Effector CD8-positive, alpha-beta T cell (primary cell): Measurements from ENCODE around the gene DMRTA1.
"Not testable (repeated sequence)": the region's sequence is repeated elsewhere in the genome, so short reads cannot be mapped to it uniquely, and the experiment has no call there.

Source experiments
- DNase-seq: peaks from one replicate; lab custom pipeline; 2025; lab: John Stamatoyannopoulos, UW
- total RNA-seq, 4 experiments: gene quantifications; one replicate each; lab custom pipeline; 2026; lab: John Stamatoyannopoulos, UW

DMRTA1 gene, protein sequence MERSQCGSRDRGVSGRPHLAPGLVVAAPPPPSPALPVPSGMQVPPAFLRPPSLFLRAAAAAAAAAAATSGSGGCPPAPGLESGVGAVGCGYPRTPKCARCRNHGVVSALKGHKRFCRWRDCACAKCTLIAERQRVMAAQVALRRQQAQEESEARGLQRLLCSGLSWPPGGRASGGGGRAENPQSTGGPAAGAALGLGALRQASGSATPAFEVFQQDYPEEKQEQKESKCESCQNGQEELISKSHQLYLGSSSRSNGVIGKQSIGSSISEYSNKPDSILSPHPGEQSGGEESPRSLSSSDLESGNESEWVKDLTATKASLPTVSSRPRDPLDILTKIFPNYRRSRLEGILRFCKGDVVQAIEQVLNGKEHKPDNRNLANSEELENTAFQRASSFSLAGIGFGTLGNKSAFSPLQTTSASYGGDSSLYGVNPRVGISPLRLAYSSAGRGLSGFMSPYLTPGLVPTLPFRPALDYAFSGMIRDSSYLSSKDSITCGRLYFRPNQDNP
- total RNA-seq = 0 to 0.09 (median 0) reads per million in 4 experiments

DNA sequence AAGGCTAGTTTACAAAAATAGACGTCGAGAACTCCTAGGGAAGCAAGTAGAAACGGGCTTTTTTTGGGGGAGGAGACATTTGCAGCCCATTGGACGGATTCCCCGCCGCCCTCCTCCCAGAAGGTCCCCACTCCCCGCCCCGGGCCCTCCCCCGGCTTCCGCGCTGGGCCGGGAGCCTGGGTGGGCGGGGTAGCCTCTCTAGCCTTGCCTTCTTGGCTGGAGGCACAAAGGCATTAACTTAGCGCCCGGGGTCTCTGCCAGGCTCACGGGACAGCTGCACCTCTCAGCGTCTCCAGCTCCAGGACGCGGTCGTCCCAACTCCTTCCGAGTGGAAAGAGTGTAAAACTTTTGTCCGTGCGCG lies at the start of gene DMRTA1:
Gene DMRTA1 (plus strand): TSS at position 236 of the 361 bp plus-strand sequence. CDS start 242 bp downstream, outside the sequence.
- no peak for DNase-seq

DNA sequence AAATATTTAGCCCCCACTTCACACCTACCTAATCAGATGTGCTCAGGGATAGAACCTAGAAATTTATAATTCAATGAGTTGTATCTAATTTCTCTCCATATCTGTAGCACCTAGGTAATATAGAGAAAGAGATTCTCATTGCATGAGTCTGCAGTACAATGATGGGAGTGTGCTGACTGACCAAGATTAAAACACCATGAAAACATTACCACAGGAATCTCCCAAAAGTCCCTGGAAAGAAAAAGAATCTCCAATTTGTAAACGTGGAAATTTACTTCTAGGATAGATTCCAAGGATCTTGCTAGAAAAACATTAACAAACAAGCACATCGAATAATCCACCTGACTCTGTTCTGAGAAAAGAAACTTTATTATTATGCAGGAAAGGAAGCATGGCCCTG lies 45.0 kb upstream of the DMRTA1 start:
- no peak for DNase-seq

DNA sequence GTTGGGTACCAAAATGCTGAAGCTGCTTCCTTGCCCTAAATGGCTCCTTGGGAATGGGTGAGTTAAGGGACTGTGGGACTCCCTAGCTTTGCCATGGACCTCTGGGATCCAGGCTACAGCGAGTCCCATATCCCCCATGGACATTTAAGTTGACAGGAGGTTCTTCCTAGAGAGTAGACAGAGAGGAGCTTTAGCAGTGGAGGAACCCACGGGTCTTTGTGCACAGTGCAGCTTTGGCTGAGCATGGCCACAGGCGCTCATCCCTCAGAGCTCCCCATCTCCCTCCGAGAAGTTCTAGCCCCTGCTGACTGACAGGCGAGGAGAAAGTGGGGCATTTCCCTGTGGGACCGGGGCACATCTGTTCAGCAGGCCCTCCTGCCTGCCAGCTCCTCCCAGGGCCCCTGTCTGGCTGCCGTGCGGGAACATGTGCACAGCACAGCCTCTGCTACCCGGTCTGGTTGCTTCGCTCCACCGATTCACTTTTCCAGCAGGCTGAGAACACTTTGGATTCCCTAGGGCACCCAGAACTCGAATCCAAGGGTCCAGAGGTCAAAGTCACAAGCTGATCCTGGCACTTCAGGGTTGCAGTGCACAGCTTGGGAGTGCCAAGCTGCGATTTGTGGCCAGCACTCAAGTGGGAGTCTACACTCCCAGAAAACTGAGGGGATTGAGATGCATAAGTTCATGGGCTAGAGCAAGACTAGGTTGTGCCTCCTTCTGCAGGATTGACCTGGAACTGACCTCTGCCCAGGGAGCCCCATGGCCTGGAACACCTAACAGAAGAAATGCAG lies 40.6 kb upstream of the DMRTA1 start:
- no peak for DNase-seq

DNA sequence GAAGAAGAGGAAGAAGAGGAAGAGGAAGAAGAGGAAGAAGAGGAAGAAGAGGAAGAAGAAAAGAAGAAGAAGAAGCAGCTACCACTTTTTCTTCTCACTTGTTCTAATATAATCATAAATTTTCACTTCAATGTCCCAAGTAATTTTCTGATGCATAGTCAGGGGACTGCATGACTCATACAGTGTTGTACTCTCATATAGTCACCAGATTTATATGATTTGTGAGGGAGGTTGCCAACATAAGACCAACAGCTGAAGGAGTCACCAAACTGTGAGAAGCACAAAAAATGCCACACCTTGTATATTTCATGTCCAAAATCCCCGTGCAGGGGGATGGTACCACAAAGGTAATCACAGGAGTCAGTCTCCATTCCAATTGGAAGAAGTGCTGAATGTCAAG lies 32.7 kb upstream of the DMRTA1 start:
- no peak for DNase-seq

DNA sequence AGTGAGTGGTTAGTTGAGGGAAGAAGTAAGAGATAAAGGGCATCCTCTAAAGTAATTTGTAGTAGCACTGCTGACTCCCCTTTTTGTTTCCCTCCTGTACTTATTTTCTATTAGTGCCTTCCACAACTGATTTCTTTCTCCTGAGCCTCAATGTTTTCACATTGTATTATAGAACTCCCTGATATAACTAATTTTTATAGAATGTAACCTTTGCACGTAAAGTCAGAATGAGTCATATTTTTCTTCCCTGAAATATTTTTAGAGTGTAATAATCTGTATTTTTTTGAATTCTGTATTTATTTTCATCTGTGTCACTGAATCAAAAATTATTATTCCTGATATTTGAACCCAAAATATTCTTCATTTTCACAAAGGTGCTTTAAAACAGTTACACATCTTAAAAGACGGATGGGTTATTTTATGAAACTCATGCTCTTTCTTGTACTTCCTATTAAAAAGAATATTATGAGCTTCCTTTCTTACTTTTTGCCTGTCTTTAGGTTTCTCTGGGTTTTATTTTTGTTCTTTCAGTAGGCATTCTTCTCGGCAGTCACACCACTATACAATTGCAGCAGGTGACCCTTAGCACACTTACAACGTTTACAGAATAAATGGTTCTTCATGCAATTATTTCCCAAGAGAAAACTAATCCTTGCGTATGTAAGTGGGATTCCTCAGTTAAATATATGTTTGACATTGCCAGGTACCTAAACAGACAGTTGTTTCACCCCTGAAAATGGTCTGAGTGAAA lies 30.5 kb upstream of the DMRTA1 start:
- DNase-seq = no peak

DNA sequence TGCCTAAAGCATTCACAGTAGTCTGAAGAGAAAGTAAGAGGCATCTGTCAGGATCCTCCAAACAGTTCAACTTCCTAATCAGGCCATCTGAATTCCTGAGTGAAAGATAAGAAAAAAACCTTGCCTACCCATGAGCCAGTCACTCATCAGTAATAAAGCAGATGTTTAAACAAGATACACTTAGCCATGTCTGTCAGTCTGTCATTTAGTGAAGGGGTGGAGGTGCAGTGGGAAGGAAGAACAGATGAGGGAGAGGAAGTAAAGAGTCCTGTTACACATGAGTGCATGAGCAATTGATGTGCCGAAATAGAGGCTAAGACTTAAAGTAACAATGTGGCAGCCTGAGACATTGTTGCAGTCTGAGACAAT lies 29.9 kb upstream of the DMRTA1 start:
- no peak for DNase-seq

DNA sequence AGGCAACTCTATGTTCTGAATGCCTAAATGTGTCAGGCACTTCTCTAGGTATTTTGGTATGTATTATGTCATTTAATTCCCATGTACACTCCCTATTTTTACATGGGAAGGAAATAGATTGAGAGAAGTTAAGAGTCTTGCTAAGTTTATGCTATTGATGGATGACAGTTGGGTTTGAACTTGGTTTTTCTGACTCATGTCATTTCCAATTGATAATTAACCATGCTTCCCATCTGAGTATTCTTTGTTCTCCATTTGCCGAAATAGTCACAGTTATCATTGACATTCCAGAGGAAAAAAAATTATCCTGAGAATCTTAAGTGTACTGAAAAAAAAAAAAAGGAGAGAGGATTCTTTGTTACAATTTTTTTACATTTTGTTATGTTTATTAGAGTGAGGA lies 23.1 kb upstream of the DMRTA1 start:
- no peak for DNase-seq

DNA sequence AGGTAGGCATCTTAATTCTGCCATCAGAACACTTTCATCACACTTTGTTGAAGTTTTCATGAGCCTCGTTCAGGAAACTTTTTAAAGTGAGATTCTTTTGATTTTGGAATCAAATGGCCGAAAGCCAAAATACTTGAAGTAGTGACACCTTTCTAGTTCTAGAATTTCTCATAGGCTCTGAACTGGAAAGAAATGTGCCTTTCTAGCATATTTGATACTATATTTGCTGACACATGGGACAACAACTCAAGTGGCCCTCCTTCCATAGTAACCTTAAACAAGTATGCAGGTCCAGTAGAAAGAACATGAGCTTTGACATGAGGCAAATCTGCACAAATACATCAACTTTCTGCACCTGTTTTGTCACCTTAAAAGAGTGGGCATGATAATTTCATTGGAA lies 22.0 kb upstream of the DMRTA1 start:
- DNase-seq = no peak

DNA sequence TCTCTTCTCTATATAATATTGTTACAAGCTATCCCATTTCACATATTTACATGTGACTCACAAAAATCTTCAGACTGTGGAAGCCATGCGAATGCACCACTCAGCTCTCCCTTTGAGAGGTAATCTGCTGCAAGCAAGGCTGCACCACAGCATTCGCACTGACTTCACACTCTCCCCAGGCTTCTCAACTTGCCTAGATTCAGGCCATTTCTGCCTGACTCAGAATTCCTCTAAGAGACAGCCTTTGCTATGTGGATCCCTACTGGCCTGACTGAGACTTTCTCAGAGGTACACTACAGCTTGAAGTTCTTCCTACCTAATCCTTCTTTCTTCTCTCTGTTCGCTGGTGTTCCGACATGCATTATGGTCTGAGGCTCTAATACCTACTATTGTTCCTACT lies 21.1 kb upstream of the DMRTA1 start:
- no peak for DNase-seq

DNA sequence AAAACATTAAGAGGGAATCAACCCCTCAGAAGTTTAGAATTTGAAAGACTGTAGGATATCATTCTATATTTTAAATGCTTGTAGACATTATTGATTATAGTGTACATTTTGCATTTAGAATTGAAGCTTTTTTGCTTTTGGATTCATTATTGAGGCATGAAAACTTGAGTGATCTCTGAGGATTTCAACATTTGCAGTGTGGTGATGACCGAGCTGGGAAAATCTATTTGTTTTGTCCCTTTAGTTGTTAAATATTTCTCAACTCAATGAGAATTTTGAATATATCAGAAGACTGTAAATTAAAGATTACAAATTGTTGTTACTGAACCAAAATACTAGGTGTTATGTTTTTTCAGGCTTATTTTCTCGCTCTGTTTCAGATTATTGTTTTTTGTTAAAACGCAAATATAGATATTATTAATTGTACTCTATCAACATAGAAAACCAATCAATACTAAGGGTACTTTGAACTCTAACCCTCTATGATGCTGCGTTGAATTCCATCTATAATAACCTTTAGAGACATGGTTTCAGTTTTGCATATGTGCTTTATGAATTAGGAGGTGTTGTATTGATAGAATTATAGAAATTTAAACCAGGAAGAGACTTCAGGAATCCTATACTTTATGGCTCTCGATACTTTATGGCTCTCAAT lies 19.3 kb upstream of the DMRTA1 start:
- DNase-seq = no peak

DNA sequence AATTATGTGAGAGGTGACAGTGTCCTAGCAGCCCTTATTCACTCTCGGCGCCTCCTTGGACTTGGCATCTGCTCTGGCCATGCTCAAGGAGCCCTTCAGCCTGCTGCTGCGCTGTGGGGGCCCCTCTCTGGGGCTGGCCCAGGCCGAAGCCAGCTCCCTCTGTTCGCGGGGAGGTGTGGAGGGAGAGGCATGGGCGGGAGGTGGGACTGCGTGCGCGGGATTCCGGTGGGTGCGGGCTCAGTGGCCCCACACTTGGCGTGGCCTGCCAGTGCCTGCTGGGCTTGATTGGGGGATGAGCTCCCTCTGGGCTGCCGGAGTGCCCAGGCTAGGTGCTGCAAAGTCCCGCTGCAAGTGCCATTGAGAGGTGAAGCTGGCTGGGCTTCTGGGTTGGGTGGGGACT lies 12.9 kb upstream of the DMRTA1 start:
- DNase-seq = no peak

DNA sequence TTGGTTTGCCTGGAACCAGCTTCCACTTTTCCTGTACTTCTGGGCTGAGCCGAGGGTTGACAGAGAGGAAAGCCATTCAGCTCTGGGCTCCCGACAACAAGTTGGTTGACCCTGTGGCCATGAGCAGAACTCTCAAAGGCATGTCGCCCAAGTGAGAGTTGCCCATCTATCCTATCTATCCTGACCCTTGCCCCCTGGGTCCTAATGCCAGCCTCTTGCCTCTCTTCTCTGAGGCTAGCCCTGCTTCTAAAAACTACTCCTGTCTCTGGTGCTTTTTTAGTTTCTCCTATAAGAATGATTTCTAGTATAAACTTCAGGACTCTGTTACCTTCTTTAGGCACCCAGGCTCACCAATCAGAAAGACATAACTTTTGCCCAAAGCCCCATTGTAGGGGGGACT lies 11.4 kb upstream of the DMRTA1 start:
- not testable (repeated sequence) for DNase-seq

DNA sequence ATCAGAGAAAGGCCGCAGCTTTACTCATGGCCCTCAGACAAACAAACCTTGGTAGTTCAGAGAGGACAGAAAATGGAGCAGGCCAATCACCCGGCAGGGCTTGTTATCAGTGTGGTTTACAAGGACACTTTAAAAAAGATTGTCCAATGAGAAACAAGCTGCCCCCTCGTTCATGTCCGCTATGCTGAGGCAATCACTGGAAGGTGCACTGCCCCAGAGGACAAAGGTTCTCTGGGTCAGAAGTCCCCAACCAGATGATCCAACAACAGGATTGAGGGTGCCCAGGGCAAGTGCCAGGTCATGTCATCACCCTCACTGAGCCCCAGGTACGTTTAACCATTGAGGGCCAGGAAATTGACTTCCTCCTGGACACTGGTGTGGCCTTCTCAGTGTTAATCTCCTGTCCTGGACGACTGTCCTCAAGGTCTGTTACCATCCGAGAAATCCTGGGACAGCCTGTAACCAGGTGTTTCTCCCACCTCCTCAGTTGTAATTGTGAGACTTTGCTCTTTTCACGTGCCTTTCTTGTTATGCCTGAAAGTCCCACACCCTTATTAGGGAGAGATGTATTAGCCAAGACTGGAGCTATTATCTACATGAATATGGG lies 9.1 kb upstream of the DMRTA1 start:
- DNase-seq = not testable (repeated sequence)

DNA sequence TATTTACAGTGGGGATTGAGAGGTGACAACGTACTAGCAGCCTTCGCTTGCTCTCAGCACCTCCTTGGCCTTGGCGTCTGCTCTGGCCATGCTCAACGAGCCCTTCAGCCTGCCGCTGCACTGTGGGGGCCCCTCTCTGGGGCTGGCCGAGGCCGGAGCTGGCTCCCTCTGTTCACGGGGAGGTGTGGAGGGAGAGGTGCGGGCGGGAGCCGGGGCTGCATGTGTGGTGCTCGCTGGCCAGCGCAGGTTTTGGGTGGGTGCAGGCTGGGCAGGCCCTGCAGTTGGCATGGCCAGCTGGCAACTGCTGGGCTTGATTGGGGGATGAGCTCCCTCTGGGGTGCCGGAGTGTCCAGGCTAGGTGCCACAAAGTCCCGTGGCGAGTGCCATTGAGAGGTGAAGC lies 5.8 kb upstream of the DMRTA1 start:
- DNase-seq = no peak

DNA sequence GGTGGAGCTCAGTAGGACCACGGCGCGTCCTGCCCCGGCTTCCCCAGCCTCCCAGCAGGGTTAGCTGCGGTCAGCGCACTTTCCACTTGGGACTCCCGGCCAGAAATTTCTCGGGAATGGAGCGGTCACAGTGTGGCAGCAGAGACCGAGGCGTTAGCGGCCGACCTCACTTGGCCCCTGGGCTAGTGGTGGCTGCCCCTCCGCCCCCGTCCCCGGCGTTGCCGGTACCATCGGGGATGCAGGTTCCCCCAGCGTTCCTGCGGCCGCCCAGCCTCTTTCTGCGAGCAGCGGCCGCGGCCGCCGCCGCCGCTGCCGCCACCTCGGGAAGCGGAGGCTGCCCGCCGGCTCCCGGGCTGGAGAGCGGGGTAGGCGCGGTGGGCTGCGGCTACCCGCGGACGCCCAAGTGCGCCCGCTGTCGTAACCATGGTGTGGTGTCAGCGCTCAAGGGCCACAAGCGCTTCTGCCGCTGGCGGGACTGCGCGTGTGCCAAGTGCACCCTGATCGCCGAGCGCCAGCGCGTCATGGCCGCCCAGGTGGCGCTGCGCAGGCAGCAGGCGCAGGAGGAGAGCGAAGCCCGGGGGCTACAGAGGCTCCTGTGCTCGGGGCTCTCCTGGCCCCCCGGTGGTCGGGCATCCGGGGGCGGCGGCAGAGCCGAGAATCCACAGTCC lies 460 bp downstream of the DMRTA1 start:
- DNase-seq = no peak

DNA sequence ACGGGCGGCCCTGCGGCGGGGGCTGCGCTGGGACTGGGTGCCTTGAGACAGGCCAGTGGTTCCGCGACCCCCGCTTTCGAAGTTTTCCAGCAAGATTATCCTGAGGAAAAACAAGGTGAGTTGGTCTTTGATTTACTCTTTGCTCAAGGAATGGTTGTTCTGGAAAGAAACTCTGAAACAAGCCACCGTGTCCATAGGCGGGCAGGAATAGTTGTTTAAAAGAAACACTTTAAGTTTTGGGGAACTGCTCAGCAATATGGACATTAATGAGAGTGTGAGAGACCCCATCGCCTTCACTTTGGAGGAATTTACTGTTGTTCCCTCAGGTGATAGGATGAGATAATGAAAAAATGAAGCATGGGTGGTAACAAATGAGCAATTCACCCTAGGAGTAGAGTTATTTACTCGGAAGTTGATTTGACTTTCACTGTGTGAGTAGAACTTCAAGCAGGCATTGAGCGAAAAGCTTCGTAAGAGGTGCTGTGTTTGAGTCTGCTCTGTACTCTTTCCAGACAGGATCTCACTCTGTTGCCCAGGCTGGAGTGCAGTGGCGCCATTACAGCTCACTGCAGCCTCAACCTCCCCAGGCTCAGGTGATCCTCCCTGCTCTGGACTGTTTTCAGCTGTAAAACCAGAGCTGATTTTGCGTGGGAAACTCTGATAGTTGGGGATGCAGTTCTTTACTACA lies 1.1 kb downstream of the DMRTA1 start:
- DNase-seq = no peak

DNA sequence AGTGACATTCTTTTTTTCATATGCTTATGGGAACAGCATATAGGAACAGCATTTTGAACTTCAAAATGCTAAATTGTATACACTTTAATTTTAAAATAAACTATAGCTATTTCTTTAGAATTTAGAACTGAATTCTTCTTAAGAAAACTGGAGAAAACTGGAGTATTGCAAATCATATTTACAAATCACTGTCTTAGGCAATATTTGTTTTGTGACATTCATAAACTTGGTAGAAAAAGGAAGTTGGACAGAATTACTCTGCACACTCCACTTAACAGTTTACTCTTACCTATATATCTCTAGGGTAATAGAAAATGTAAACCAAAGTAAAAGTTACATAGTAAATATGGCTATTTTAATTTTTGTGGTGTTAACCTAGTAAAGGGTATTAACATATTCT lies 3.1 kb downstream of the DMRTA1 start:
- DNase-seq = no peak

DNA sequence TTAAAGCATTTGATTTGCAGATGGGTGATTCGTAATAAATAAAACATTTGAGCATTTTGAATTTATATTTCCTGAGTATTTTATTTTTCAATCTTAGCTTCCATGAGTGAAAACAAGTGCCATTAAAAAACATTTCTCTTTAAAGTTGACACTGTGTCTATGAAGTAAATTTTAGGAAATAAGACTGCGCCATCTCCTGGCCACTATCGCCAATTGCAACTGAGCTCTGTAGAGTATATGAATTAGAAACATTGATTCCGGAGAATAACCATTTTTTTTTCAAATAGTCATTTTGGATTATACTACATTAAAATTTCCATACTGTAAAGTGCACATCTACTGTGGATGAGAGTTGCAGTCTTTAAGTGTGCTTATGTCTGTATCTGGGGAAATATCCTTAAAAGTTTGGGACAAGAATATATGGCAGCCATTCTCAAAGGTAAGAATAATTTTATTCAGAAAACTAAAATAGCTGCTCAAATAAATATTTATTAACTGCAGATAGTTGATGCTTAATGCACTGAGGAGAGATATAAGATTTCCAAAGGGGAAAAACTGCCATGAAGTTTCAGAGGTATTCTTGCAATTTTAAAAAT lies 5.9 kb downstream of the DMRTA1 start:
- DNase-seq = no peak

DNA sequence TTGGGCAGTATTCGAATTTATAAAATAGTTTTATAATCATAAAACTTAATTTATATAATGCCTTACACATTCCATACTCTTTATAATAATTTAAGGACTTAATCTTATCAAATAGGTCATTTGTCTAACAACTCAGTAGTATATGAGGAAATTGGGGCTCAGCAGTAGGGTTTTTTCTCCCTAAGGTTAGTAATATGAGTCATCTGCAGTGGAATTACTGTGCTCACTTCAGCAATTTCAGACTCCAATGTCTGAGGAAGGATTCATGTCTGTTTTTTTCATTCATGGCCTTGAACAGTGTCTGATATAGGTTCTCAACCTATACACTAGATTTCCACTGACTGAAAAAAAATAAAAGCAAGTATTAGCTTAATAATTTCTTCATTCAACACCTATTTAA lies 7.4 kb downstream of the DMRTA1 start:
- no peak for DNase-seq

DNA sequence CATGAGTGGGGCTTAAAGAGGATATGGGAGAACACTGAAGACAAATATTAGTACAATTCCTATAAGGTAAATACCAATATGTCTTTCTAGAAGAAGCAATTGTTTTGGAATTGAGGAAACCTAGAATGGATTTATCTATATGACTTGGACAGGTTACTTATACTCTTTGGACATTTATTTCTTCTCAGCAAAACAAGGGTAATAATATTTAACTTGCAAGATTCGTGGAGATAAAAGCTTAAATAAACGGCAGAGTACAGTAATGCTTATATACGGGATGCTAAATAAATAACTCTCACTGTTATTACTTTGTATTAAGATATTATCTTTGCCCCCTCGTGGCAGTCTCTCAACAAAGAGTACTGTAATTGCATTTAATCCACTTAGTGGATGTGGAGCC lies 8.6 kb downstream of the DMRTA1 start:
- DNase-seq = no peak
